PFSK-1 (cell line): Measurements from ENCODE around the gene TLCD5.

Source experiments
- POLR2AphosphoS5 ChIP-seq: IDR thresholded peaks from 2 replicates; pipeline ENCODE4 v1.6.1; 2012; ENCODE audit warnings: low read depth, mild to moderate bottlenecking, control low read depth, low read length, moderate library complexity
- TAF1 ChIP-seq: IDR thresholded peaks from 2 replicates; pipeline ENCODE4 v1.6.1; 2012; ENCODE audit warnings: low read length, control low read depth, borderline replicate concordance; ENCODE audit not compliant: insufficient read depth

- TF ChIP-seq POLR2AphosphoS5 (no peak), TAF1 (no peak)
Observed at GRCh38 chr11:120326228-120326627, 1.1 kb downstream of the TLCD5 start.
